Adrenal gland (tissue), 5 donors: ENCODE measurements around the gene RPRD1B.

Experiments used
- CTCF ChIP-seq, 6 experiments: fragments of 450-650 bp in 4 of 6; fragments of 200-600 bp in 2 of 6; sonication (generic) in 1 of 6; IDR thresholded peaks; 1 replicate in 5 of 6; 2 replicates in 1 of 6; pipeline versions ENCODE4 v1.5.1 to v1.8.0; 2016 to 2021; ENCODE audit warnings: antibody characterized with exemption in 6 of 6, mild to moderate bottlenecking in 2 of 6, moderate library complexity in 1 of 6
- POLR2A ChIP-seq, 2 donors: fragments of 450-650 bp; IDR thresholded peaks; one replicate each; pipeline ENCODE4 v1.6.1; 2017; ENCODE audit warnings: antibody characterized with exemption in 2 of 2, mild to moderate bottlenecking in 2 of 2, moderate library complexity in 1 of 2
- donor health status: DM: no; HTN: no; CAD: no.

GRCh38 chr20:38005903-38006302 is 27.6 kb upstream of the RPRD1B start:
- TF ChIP-seq CTCF (IDR thresholded peaks at IDR 0.05) (no peak), POLR2A (IDR thresholded peaks at IDR 0.05) (no peak)
